A549 (cell line): ENCODE data around the gene BUD23. TPM values are rescaled to one million over a fixed set of nuclear protein-coding genes. Genes with fewer than 3 reads are reported as not detected.
"Not testable (repeated sequence)": the region's sequence is repeated elsewhere in the genome, so short reads cannot be mapped to it uniquely, and the experiment has no call there.

Source experiments
- ATAC-seq, 2 experiments: fragments of 200-7000 bp in 1 of 2; fragments of >200 bp in 1 of 2; cut with Nextera tagmentation in 1 of 2; cut with Tn5 transposase in 1 of 2; 3 replicates each; pipeline versions ENCODE4 v1.8.0 to v1.9.1; 2018 to 2020; ENCODE audit warnings: mild to moderate bottlenecking in 1 of 2, moderate library complexity in 1 of 2
- CTCF ChIA-PET: fragments of 300-600 bp; sonication (Branson Sonifier 250); formaldehyde crosslinking; extraction: SDS; loops from one replicate; lab custom pipeline; 2021; ENCODE audit warnings: antibody characterized with exemption, inconsistent platforms; lab: Yijun Ruan, JAX
- POLR2A ChIA-PET: fragments of 350-600 bp; formaldehyde crosslinking; extraction: SDS; loops from one replicate; lab custom pipeline; 2021; ENCODE audit warnings: antibody characterized with exemption, inconsistent platforms; lab: Yijun Ruan, JAX
- DNase-seq, 2 experiments: peaks; one replicate each; pipeline versions ENCODE4 v3.0.0 to v3.0.0-alpha.2; 2011 to 2016; ENCODE audit warnings: low read depth in 1 of 2, low spot score in 1 of 2
- FAIRE-seq: peaks from 2 replicates; lab custom pipeline; 2011; peaks lifted over from hg19 to GRCh38; lab: Jason Lieb, UNC
- H3K27ac ChIP-seq, 2 experiments: fragments of >200 bp; sonication (Bioruptor Twin); formaldehyde crosslinking; 3 replicates each; pipeline ENCODE4 v1.5.1; 2016 to 2017
- H3K4me1 ChIP-seq: fragments of >200 bp; sonication (Bioruptor Twin); formaldehyde crosslinking; 3 replicates; pipeline ENCODE4 v1.6.1; 2016
- H3K4me2 ChIP-seq: fragments of >200 bp; sonication (Bioruptor Twin); formaldehyde crosslinking; 3 replicates; pipeline ENCODE4 v1.6.1; 2016
- H3K4me3 ChIP-seq: fragments of >200 bp; sonication (Bioruptor Twin); formaldehyde crosslinking; 3 replicates; pipeline ENCODE4 v1.5.1; 2016
- H3K9me3 ChIP-seq: fragments of >200 bp; sonication (Bioruptor Twin); formaldehyde crosslinking; 3 replicates; pipeline ENCODE4 v1.6.1; 2016
- CBX8 ChIP-seq: fragments of 200-600 bp; sonication (generic); IDR thresholded peaks from 2 replicates; pipeline ENCODE4 v1.6.1; 2016
- CEBPB ChIP-seq, 2 experiments: fragments of >200 bp in 1 of 2; sonication (Bioruptor Twin) in 1 of 2; formaldehyde crosslinking in 1 of 2; IDR thresholded peaks; 2 replicates each; pipeline ENCODE4 v1.6.1; 2012 to 2016
- CHD4 ChIP-seq: fragments of 200-600 bp; sonication (generic); IDR thresholded peaks from 2 replicates; pipeline ENCODE4 v1.6.1; 2016; ENCODE audit warnings: antibody characterized with exemption, mild to moderate bottlenecking, borderline replicate concordance
- EHMT2 ChIP-seq: fragments of 200-600 bp; sonication (generic); IDR thresholded peaks from 2 replicates; pipeline ENCODE4 v1.6.1; 2016; ENCODE audit warnings: antibody characterized with exemption, low read depth, mild to moderate bottlenecking, moderate library complexity
- EP300 ChIP-seq, 2 experiments: fragments of >200 bp; sonication (Bioruptor Twin); formaldehyde crosslinking; IDR thresholded peaks; 2 replicates in 1 of 2; 3 replicates in 1 of 2; pipeline ENCODE4 v1.6.1; 2016 to 2017
- FOXS1 ChIP-seq: fragments of 250-450 bp; sonication (Bioruptor Pico); IDR thresholded peaks from 2 replicates; pipeline ENCODE4 v1.5.0; 2020; ENCODE audit warnings: mild to moderate bottlenecking, moderate library complexity
- HEYL ChIP-seq: fragments of 250-450 bp; sonication (Bioruptor Pico); IDR thresholded peaks from 2 replicates; pipeline ENCODE4 v1.8.0; 2021; ENCODE audit warnings: mild to moderate bottlenecking, moderate library complexity
- HOXB5 ChIP-seq: fragments of 250-450 bp; sonication (Bioruptor Pico); IDR thresholded peaks from 2 replicates; pipeline ENCODE4 v1.5.0; 2020; ENCODE audit warnings: mild to moderate bottlenecking, moderate library complexity
- JUNB ChIP-seq: fragments of >200 bp; sonication (Bioruptor Twin); formaldehyde crosslinking; IDR thresholded peaks from 2 replicates; pipeline ENCODE4 v1.6.1; 2016
- RAD21 ChIP-seq, 2 experiments: fragments of >200 bp in 1 of 2; sonication (Bioruptor Twin) in 1 of 2; formaldehyde crosslinking in 1 of 2; IDR thresholded peaks in 1 of 2; conservative IDR thresholded peaks in 1 of 2; 2 replicates in 1 of 2; 3 replicates in 1 of 2; pipeline ENCODE4 v1.6.1; 2012 to 2018; ENCODE audit warnings: inconsistent platforms in 1 of 2
- RFX5 ChIP-seq: fragments of 450-650 bp; IDR thresholded peaks from 2 replicates; pipeline ENCODE4 v1.7.1; 2014; ENCODE audit warnings: antibody characterized with exemption, mild to moderate bottlenecking, moderate library complexity
- TFCP2L1 ChIP-seq: fragments of 250-450 bp; sonication (Bioruptor Pico); IDR thresholded peaks from 2 replicates; pipeline ENCODE4 v1.5.0; 2021; ENCODE audit warnings: mild to moderate bottlenecking
- ZC3H11A ChIP-seq: fragments of 450-650 bp; IDR thresholded peaks from 2 replicates; pipeline ENCODE4 v1.6.1; 2014; ENCODE audit warnings: antibody characterized with exemption, mild to moderate bottlenecking
- WGBS: methylation state at CpG from one replicate; pipeline ENCODE4 v1.1.6; 2017; ENCODE audit errors: missing lambda C conversion rate; 5-methylcytosine and 5-hydroxymethylcytosine counted together
- polyA plus RNA-seq, 4 experiments: library from polyadenylated mRNA; depleted of rRNA in 3 of 4; stranded (reverse); fragments of >200 nt; fragmentation: RNase III in 1 of 4; extraction: RNeasy Plus Mini Kit Qiagen cat#74134 plus additional on column Dnase treatment in 1 of 4; gene quantifications; 2 replicates in 3 of 4; 3 replicates in 1 of 4; pipeline ENCODE4 v1.2.3, GENCODE V29; 2011 to 2017
- TF ChIP-seq, protein P1 (sequence below): fragments of >200 bp; sonication (Bioruptor Twin); formaldehyde crosslinking; IDR thresholded peaks from 3 replicates; pipeline ENCODE4 v1.5.1; 2016
- TF ChIP-seq, protein P2 (sequence below): fragments of >200 bp; sonication (Bioruptor Twin); formaldehyde crosslinking; IDR thresholded peaks from 3 replicates; pipeline ENCODE4 v1.6.1; 2016
- TF ChIP-seq, protein P3 (sequence below): IDR thresholded peaks from 2 replicates; pipeline ENCODE4 v1.6.1; 2012
- TF ChIP-seq, protein P4 (sequence below): fragments of 200-600 bp; sonication (generic); IDR thresholded peaks from 2 replicates; pipeline ENCODE4 v1.6.1; 2016; ENCODE audit warnings: antibody characterized with exemption, mild to moderate bottlenecking, moderate library complexity
- TF ChIP-seq, protein P5 (sequence below): IDR thresholded peaks from 2 replicates; pipeline ENCODE4 v1.6.1; 2012; ENCODE audit warnings: low read depth, borderline replicate concordance

Gene BUD23
- polyA plus RNA-seq, 2 of the 4 experiments (the other 2 are of a cell fraction): 134 to 161 TPM

DNA sequence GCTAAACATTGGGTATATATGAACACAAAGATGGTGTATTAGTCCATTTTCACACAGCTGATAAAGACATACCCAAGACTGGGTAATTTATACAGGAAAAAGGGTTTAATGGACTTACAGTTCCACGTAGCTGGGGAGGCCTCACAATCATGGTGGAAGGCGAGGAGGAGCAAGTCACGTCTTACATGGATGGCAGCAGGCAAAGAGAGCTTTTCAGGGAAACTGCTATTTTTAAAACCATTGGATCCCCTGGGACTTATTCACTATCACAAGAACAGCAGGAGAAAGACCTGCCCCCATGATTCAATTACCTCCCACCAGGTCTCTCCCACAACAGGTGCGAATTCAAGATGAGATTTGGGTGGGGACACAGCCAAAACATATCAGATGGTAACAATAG lies 28.1 kb upstream of the BUD23 start:
- H3K4me2 ChIP-seq, ATAC-seq, H3K4me3 ChIP-seq, H3K9me3 ChIP-seq, POLR2A ChIA-PET, H3K27ac ChIP-seq, FAIRE-seq, H3K4me1 ChIP-seq, DNase-seq: not testable (repeated sequence)
- WGBS: 62% methylated on average over 4 of the region's 4 CpGs
- CTCF ChIA-PET: interaction anchor here (0.7 to 3.8 kb wide), 3 partner anchors 13 to 70 kb away, joined by 3 to 15 read pairs (median 3); partner anchors contain the start of gene VPS37D

DNA sequence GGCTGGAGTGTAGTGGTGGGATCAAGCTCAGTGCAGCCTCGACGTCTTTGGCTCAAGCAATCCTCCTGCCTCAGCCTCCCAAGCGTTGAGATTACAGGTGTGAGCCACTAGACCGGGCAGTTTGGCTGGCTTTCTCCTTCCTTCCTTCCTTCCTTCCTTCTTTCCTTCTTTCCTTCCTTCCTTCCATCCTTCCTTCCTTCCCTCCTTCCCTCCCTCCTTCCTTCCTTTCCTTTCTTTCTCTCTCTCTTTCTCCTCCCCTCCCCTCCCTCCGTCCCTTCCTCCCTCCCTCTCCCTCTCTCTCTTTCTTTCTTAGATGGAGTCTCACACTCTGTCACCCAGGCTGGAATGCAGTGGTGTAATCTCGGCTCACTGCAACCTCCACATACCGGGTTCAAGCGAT lies 23.4 kb upstream of the BUD23 start:
- WGBS: 40% methylated on average over 8 of the region's 8 CpGs
- Histone ChIP-seq H3K9me3 (peaks cover 7% of the 10 kb centered on the region), H3K4me1 (peaks cover 4% of the 10 kb centered on the region; the same call in 1 of the 3 replicates), H3K4me3 (no peak overlapping the region), H3K4me2 (no peak overlapping the region), H3K27ac (no peak overlapping the region)
- TF ChIP-seq HOXB5 (CRISPR knock-in tag) (no peak), HEYL (CRISPR knock-in tag) (no peak), RFX5 (no peak), CEBPB (IDR thresholded peaks at IDR 0.05) (no peak), CHD4 (no peak)
- TF ChIP-seq, protein P1, sequence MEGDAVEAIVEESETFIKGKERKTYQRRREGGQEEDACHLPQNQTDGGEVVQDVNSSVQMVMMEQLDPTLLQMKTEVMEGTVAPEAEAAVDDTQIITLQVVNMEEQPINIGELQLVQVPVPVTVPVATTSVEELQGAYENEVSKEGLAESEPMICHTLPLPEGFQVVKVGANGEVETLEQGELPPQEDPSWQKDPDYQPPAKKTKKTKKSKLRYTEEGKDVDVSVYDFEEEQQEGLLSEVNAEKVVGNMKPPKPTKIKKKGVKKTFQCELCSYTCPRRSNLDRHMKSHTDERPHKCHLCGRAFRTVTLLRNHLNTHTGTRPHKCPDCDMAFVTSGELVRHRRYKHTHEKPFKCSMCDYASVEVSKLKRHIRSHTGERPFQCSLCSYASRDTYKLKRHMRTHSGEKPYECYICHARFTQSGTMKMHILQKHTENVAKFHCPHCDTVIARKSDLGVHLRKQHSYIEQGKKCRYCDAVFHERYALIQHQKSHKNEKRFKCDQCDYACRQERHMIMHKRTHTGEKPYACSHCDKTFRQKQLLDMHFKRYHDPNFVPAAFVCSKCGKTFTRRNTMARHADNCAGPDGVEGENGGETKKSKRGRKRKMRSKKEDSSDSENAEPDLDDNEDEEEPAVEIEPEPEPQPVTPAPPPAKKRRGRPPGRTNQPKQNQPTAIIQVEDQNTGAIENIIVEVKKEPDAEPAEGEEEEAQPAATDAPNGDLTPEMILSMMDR: no peak
- POLR2A ChIA-PET: no interaction called here
- FAIRE-seq: no peak
- CTCF ChIA-PET: interaction anchor here (0.6 to 2.6 kb wide), 7 partner anchors 9 to 148 kb away, joined by 3 to 8 read pairs (median 4); no protein-coding TSS in a partner anchor
- no peak for DNase-seq
- no peak for ATAC-seq

DNA sequence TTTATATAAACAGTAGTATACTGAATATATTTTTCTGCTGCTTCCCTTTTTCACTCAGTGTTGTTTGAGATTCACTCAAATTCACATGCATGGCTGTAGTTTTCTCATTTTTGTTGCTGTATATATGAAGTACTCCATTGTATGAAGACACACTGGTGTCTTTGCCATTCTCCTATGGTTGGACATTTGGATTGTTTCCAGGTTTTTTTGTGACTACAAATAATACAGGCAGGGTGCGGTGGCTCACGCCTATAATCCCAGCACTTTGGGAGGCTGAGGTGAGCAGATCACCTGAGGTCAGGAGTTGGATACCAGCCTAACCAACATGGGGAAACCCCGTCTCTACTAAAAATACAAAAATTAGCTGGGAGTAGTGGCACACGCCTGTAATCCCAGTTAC lies 22.8 kb upstream of the BUD23 start:
- H3K27ac ChIP-seq, H3K9me3 ChIP-seq, H3K4me2 ChIP-seq, DNase-seq, ATAC-seq, H3K4me3 ChIP-seq, FAIRE-seq, POLR2A ChIA-PET: not testable (repeated sequence)
- H3K4me1 ChIP-seq: peaks cover 10% of the 10 kb centered on the region; the same call in 1 of the 3 replicates
- 59% methylated on average over 4 of the region's 4 CpGs for WGBS
- CTCF ChIA-PET: interaction anchor here (1.4 to 2.4 kb wide), 4 partner anchors 9 to 65 kb away, joined by 4 to 10 read pairs (median 6); no protein-coding TSS in a partner anchor

DNA sequence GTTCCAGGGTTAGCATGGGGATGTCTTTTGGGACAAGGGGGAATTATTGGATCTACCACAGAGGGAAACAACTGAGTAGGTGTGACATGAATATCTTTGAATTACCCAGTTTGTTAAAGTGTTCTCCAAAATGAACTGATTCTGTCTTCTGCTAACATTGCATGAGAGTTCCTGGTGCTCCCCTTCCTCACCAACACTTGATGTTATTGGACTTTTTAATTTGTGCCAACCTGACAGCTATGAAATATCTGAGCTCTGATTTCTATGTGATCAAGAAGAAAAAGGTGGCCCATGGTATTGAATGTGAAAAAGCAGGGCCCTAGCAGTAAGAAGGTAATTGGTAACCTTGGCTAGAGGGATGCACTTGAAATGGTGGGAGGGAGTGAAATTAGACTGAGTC lies 20.4 kb upstream of the BUD23 start:
- TF ChIP-seq EP300 (IDR thresholded peaks at IDR 0.05) (no peak), CBX8 (no peak), EHMT2 (no peak), FOXS1 (CRISPR knock-in tag) (no peak), JUNB (no peak), TFCP2L1 (CRISPR knock-in tag) (no peak), RAD21 (conservative IDR thresholded peaks at IDR 0.05 in 1 of 2, IDR thresholded peaks at IDR 0.05 in 1 of 2) (no peak), ZC3H11A (no peak)
- TF ChIP-seq, protein P2, sequence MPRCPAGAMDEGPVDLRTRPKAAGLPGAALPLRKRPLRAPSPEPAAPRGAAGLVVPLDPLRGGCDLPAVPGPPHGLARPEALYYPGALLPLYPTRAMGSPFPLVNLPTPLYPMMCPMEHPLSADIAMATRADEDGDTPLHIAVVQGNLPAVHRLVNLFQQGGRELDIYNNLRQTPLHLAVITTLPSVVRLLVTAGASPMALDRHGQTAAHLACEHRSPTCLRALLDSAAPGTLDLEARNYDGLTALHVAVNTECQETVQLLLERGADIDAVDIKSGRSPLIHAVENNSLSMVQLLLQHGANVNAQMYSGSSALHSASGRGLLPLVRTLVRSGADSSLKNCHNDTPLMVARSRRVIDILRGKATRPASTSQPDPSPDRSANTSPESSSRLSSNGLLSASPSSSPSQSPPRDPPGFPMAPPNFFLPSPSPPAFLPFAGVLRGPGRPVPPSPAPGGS: no peak
- TF ChIP-seq, protein P3, sequence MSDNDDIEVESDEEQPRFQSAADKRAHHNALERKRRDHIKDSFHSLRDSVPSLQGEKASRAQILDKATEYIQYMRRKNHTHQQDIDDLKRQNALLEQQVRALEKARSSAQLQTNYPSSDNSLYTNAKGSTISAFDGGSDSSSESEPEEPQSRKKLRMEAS: no peak
- TF ChIP-seq, protein P4, sequence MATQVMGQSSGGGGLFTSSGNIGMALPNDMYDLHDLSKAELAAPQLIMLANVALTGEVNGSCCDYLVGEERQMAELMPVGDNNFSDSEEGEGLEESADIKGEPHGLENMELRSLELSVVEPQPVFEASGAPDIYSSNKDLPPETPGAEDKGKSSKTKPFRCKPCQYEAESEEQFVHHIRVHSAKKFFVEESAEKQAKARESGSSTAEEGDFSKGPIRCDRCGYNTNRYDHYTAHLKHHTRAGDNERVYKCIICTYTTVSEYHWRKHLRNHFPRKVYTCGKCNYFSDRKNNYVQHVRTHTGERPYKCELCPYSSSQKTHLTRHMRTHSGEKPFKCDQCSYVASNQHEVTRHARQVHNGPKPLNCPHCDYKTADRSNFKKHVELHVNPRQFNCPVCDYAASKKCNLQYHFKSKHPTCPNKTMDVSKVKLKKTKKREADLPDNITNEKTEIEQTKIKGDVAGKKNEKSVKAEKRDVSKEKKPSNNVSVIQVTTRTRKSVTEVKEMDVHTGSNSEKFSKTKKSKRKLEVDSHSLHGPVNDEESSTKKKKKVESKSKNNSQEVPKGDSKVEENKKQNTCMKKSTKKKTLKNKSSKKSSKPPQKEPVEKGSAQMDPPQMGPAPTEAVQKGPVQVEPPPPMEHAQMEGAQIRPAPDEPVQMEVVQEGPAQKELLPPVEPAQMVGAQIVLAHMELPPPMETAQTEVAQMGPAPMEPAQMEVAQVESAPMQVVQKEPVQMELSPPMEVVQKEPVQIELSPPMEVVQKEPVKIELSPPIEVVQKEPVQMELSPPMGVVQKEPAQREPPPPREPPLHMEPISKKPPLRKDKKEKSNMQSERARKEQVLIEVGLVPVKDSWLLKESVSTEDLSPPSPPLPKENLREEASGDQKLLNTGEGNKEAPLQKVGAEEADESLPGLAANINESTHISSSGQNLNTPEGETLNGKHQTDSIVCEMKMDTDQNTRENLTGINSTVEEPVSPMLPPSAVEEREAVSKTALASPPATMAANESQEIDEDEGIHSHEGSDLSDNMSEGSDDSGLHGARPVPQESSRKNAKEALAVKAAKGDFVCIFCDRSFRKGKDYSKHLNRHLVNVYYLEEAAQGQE: no peak
- TF ChIP-seq, protein P5, sequence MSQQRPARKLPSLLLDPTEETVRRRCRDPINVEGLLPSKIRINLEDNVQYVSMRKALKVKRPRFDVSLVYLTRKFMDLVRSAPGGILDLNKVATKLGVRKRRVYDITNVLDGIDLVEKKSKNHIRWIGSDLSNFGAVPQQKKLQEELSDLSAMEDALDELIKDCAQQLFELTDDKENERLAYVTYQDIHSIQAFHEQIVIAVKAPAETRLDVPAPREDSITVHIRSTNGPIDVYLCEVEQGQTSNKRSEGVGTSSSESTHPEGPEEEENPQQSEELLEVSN: no peak
- H3K4me3 ChIP-seq: no peak overlapping the region
- peaks cover 7% of the 10 kb centered on the region for H3K9me3 ChIP-seq
- DNase-seq (no peak), FAIRE-seq (no peak), ATAC-seq (no peak)
- H3K4me2 ChIP-seq: no peak overlapping the region
- POLR2A ChIA-PET: interaction anchor here (0.6 kb wide), 1 partner anchor 42 kb away, joined by 3 read pairs; no protein-coding TSS in a partner anchor
- CTCF ChIA-PET: interaction anchor here (1.9 to 2.8 kb wide), 4 partner anchors 10 to 72 kb away, joined by 5 to 11 read pairs (median 8); no protein-coding TSS in a partner anchor
- H3K4me1 ChIP-seq: peaks cover 11% of the 10 kb centered on the region; the same call in 1 of the 3 replicates
- H3K27ac ChIP-seq: no peak overlapping the region
